Stimulated activated CD4-positive, alpha-beta T cell treated with anti-CD3 and anti-CD28 coated beads, Interleukin-1b, Interleukin-23, amount 100 ng/mL, for 24 hours (primary cell): ENCODE results near the gene HIGD2B.
"Not testable (repeated sequence)": the region's sequence is repeated elsewhere in the genome, so short reads cannot be mapped to it uniquely, and the experiment has no call there.

Source experiments
- DNase-seq, 4 experiments: peaks; one replicate each; pipeline ENCODE4 v3.0.0-alpha.2; 2020; ENCODE audit warnings: low read depth in 4 of 4, low spot score in 1 of 4

The HIGD2B gene

DNA sequence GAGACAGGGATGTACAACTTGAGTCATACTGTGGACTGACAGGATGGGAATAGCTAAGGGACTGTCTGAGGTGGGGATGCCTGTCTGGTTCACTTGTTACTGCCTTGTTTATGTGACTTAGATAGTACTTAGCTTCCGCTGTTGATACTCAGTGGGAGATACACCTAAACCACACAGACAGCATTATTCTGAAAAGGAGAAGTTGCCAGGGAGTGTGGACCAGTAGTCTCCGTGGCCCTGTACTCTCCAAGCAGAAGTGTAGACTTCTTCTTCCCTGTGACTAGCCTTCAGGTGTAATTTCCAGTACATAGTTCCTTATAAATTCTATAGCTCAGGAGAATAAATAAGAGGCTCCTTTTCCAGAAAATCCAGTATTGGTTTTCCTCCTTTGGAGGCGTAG, 5.1 kb downstream of the HIGD2B start:
- DNase-seq = no peak

DNA sequence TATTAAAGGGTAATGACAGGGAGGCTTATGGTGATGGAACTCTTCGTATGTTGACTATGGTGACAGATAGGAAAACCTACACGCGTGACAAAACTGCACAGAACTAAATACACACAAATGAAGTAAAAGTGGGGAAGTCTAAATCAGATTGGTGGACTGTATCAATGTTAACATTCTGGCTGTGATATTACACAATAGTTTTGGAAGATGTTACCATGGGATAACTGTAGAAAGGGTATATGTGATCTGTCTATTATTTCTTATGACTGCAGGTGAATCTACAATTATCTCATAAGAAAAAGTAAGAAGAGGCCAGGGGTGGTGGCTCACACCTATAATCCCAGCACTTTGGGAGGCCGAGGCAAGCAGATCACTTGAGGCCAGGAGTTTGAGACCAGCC, 9.1 kb downstream of the HIGD2B start:
- no peak for DNase-seq

DNA sequence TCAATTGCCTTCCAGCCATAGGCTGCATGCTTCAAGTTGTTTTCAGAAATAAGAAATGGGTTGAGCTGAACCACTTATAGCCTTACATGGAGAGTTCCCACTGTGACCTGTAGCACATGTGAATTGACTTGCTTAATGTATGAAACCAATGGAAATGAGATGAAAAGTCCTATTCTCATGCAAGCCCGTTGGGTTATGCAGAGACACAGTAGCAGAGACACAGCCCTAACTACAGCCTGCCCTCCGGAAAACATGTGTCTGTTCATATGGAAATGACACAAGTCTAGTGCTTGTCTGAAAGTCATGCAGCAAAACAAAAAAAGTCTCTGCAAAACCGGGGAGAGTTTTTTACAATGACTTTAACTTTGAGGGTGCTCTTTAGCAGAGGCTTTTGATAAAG, 14.5 kb downstream of the HIGD2B start:
- no peak for DNase-seq

GRCh38 chr15:72670656-72671352, 15.2 kb downstream of the HIGD2B start:
- DNase-seq = peak in 3 of 4 experiments; percentile 24 to 60 (median 52)

- DNase-seq = not testable (repeated sequence)
Observed at GRCh38 chr15:72669803-72670202, 16.2 kb downstream of the HIGD2B start.

DNA sequence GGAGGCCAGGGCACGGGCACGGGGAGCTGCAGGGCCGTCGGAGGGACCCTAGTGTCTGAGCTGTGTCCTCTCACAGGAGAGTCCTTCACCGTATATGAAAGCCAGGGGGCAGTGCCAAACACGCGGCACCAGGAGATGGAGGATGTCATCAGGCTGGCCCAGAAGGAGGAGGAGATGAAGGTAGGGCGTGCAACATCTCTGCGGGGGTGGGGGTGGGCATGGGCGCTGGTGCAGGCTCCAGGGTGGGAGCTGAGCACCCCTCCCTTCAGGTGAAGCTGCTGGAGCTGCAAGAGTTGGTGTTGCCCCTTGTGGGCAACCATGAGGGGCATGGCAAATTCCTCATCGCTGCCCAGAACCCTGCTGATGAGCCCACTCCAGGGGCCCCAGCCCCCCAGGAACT, 20.3 kb downstream of the HIGD2B start:
- not testable (repeated sequence) for DNase-seq

DNA sequence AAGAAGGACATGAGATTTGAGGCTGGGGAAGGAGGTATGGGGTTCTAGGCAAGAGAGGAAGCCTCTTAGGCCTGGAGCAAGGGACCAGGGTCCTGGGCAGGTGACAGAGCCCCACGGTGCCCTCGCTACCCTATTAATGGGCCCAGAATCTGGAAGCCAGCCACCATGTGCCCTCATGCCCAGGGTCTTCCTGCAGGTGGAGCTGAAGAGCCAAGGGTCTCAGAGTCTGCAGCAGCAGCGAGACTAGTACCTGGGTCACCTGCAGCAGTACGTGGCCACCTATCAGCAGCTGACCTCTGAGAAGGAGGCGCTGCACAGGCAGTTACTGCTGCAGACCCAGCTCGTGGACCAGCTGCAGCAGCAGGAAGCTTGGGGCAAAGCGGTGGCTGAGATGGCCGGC, 22.1 kb downstream of the HIGD2B start:
- DNase-seq = not testable (repeated sequence)

- DNase-seq = not testable (repeated sequence)
Observed at GRCh38 chr15:72661081-72661480, 24.9 kb downstream of the HIGD2B start.

- DNase-seq = not testable (repeated sequence)
Observed at GRCh38 chr15:72656014-72656413, 30.0 kb downstream of the HIGD2B start.

GRCh38 chr15:72654397-72654796, 31.6 kb downstream of the HIGD2B start, which contains the start of gene GOLGA6B:
GOLGA6B (plus strand) TSS chr15:72654697; CDS start chr15:72654738, 41 bp downstream.
- DNase-seq = not testable (repeated sequence)

DNA sequence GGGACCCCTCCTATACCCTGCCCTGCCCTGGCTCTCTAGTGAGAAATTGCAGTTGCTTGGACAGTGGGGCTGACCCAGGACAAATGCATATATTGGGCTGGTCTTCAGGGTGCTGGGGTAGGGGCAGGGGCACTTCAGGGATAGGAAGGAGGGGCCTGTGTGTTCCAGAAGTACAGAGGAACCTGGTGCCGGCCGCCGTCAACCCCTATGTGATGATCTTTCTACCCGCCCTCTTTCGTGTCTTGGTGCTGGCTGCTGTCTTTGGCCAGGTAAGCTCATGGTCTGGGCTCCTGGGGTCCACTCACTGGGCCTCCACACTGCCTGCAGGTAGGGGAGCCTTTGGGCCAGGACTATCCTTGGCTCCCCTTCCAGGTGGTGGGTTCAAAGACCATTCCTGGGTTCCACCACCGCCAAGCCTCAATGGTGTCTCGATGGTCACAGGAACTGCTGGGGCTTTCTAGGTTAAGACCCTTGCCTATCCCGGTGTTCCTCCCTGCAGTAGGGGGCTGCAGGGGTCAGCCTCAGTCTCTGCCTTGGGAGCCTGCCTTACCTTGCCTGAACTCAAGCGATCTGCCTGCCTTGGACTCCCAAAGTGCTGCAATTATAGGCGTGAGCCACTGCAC, 37.2 kb downstream of the HIGD2B start:
- not testable (repeated sequence) for DNase-seq

GRCh38 chr15:72642271-72642670, 43.7 kb downstream of the HIGD2B start:
- DNase-seq = not testable (repeated sequence)

- DNase-seq = not testable (repeated sequence)
Observed at GRCh38 chr15:72639759-72640483, 46.1 kb downstream of the HIGD2B start.

- DNase-seq = peak in 3 of 4 experiments; percentile 11 to 54 (median 49)
Observed at GRCh38 chr15:72636519-72637282, 49.3 kb downstream of the HIGD2B start.

- DNase-seq = not testable (repeated sequence)
Observed at GRCh38 chr15:72629068-72629570, 56.9 kb downstream of the HIGD2B start.

GRCh38 chr15:72628249-72629067, 57.5 kb downstream of the HIGD2B start:
- not testable (repeated sequence) for DNase-seq

DNA sequence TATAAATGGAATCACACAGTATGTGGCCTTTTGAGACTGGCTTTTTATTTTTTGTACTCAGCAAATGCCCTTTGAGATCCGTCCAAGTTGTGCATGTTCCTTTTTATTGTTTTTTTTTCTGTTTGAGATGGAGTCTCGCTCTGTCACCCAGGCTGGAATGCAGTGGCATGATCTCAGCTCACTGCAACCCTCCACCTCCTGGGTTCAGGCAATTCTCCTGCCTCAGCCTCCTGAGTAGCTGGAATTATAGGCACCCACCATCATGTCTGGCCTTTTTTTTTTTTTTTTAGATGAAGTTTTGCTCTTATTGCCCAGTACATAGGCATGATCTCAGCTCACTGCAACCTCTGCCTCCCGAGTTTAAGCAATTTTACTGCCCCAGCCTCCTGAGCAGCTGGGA, 59.8 kb downstream of the HIGD2B start:
- not testable (repeated sequence) for DNase-seq
